ENCODE data around the gene CD46.
"Not testable (repeated sequence)": the region's sequence is repeated elsewhere in the genome, so short reads cannot be mapped to it uniquely, and the experiment has no call there.

The CD46 gene

DNA sequence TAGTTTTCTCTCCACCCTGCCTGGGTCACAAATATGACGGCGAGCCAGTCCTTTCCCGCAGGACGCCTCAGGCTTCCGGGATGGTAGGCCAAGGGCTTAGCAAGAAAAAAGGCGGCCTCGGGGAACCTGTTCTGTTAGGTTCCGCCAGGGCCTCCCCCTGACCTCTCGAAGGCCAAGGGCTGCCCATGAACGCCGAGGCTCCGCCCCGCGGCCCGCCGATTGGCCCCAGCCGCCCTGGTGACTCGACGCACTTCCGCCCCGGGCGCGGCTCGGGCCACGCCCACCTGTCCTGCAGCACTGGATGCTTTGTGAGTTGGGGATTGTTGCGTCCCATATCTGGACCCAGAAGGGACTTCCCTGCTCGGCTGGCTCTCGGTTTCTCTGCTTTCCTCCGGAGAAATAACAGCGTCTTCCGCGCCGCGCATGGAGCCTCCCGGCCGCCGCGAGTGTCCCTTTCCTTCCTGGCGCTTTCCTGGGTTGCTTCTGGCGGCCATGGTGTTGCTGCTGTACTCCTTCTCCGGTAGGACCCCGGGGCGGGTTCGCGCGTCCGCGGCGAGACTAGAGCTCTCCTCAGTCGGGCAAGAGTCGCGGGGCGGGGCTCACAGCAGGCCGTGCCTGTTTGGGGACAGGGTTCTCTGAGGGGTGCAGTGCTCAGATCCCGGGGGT lies at the start of gene CD46:
CD46 (plus strand) TSS at position 265 of the 666 bp plus-strand sequence; CDS start at position 424, 159 bp downstream.
- peak; percentile 88 for DNase-seq

DNA sequence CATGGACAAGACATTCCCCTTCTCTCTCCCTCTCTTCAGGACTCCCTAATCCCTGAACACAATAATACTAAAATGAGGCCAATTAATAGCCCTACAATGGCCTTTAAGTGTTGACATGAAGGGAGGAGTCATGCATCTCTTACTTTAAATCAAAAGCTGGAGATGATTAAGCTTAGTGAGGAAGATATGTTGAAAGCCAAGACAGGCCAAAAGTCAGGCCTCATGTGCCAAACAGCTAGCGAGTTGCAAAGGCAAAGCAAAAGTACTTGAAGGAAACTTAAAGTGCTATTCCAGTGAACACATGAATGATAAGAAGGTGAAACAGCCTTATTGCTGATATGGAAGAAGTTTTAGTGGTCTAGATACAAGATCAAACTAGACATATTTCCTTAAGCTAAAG lies 49.5 kb upstream of the CD46 start:
- DNase-seq, result no peak

DNA sequence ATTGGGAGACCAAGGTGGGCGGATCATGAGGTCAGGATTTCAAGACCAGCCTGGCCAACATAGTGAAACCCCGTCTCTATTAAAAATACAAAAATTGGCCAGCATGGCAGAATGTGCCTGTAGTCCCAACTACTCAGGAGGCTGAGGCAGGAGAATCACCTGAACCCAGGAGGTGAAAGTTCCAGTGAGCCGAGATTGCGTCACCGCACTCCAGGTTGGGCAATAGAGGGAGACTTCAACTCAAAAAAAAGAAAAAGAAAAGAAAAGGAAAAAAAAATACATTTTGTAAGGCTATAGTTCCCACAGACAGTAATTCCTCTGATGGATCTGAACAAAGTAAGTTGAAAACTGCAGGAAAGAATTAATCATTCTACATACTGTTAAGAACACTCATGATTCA lies 48.1 kb upstream of the CD46 start:
- no peak for DNase-seq

DNA sequence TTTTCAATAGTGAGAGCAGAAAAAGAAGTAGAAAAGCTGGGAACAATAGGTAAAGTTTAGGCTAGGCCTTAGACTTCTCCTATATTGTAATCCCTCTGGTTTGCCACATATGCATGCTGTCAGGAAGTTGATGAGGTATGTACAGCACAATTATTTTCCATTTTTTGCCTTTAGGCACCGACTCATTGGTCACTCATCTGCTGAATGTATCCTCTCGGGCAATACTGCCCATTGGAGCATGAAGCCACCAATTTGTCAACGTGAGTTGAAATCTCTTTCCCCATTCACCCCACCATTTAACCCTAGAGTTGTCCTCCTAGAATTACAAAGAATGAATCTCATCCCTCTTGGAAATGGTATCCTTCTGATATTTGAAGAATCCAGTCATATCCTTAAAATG lies 43.9 kb upstream of the CD46 start:
- DNase-seq, result not testable (repeated sequence)

DNA sequence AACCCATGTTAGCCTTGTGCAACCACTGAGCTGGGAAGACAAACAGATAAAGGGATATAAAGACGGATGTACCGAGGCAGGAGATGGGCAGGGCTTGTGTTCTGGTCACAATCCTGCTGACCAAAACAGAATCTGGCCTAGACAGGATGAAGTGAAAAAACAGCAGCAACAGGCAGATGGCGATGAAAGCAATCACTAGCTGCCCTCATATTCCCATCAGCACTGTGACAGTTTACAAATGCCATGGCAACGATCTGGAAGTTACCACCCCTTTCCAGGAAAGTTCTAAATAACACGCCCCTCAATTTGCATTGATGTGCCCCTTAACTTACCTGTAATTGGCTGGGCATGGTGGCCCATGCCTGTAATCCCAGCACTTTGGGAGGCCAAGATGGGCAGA lies 40.6 kb upstream of the CD46 start:
- no peak for DNase-seq

DNA sequence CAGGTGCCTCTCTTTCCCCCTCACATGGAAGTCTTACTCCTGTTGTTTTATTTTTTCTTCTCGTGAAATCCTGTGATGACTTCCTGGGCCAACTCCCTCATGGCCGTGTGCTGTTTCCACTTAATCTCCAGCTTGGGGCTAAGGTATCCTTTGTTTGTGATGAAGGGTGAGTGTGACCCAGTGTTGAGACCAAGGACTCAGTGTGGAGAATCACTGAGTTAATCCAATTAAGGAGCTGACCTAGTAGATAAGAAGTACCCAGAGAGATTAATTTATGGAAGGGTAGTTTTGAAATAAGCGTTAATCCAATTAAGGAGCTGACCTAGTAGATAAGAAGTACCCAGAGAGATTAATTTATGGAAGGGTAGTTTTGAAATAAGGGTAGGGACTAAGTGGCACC lies 39.2 kb upstream of the CD46 start:
- DNase-seq, result not testable (repeated sequence)

DNA sequence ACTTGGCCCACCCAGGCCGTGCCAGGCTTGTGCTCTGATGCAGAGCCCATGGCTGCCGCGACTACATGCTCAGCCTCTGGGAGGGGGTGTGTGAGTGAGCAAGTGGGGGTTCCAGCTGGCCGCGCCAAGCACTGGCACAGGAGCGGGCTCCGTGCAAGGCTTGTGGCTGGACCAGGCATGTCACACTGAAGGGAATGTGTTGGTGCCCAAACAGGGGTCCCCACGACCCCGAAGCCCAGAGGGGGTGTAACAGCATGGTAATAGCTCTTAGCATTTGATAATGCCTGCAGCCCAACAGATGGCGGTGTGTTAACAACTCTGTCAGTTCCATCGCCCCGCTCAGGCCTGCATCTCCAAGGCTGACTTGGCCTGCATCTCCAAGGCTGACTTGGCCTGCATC lies 38.3 kb upstream of the CD46 start:
- no peak for DNase-seq

DNA sequence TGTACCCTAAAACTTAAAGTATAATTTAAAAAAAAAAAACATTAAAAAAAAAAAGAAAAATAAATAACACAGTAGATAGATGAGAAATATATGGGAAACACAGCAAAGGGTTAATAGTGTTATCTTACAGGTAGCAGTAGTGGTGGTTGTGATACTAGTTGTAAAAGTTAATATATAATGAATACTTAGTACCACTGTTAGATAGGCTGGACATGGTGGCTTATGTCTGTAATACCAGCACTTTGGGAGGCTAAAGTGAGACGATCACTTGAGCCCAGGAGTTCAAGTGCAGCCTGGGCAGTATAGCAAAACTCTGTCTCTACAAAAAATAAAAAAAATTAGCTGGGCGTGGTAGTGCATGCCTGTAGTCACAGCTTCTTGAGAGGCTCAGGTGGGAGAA lies 32.6 kb upstream of the CD46 start:
- DNase-seq, result no peak

DNA sequence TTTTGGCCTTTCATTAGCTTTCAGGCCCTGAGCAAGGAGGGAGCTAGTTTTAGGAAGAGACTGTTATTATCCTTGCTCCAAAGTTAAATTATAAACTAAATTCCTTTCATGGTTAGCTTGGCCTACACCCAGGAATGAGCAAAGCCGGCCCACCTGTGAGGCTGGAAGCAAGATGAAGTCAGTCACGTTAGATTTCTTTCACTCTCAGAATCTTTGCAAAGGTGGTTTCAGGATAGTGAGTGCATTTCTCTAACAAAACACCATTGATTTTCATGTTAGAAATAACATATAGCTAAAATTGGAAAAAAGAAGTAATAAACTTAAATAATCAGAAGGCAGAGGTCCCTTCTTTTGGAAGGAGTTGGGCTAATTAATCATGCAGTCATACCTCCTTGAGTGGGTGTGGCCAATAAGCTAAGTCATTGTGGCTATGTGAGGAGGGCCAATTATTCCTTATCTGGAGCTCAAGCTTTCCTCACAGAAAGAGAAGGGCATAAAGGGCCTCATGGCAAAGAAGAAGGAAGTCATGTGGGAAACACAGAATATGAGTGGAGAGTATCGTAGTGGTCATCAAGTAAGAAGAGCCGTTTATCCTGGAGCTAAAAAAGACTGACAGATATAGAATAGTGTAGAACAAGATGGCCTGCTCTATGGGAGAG lies 23.5 kb upstream of the CD46 start:
- DNase-seq, result not testable (repeated sequence)

DNA sequence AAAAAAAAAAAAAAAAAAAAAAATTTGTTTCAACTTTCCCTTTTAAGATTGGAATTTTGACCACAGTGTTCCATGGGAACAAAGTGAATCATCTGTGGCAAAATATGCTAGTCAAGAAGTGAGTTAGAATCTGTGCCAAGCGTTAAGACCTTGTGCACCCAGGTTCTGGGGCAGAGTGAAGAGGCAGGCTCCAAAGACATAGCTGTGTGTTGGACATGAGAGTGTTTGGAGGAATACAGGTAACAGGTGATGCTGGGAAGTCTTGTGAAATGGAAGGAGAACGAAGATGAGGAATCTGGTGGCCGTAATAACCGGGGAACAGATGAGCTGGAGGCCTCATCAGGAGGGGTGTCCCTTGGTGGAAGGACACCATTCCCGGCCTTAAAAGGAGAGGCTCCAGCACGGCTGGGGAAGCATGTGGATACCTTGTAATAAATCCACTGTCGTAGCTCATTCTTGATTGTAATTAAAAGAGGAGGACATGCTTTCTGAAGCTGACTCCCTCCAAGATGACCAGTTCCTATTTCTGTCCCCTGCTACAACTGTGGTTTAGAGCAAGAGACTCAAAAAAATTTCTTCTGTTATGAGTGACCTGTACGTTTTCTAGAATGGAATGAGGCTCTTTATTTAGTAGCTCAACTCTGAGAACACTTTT lies 14.2 kb upstream of the CD46 start:
- DNase-seq, result not testable (repeated sequence)

DNA sequence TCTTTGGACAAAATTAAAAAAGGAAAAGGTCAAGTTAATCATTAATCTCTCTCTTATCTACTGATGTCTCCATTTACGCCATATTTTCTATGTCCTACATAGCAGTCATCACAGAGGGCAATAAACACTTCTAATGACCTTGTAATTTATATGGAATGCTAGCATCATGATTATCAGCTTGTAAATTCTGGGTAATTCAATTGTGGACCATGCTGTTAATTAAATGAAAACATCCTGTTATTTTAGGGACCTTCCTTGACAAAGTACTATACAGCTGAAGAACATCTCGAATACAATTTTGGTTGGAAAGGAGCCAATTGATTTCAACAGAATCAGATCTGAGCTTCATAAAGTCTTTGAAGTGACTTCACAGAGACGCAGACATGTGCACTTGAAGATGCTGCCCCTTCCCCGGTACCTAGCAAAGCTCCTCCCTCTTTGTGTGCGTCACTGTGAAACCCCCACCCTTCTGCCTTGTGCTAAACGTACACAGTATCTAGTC lies 13.6 kb upstream of the CD46 start:
- DNase-seq, result peak; percentile 2

DNA sequence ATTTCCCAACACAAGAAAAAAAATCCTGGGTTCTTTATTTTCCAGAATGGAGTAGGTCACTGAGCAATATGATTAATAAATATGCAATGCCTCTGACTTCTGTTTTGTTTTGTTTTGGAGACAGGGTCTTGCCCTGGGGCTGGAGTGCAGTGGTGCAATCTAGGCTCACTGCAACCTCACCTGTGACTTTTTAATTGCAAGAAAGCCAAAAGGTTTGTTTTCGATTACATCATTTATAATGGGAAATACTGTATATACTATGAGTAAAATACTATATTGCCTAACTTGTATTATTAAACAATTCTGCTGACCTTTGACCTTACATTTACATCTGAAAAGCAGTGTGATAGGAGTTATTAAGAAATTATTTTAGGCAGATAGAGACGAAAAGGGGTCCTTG lies 11.6 kb upstream of the CD46 start:
- DNase-seq, result no peak

DNA sequence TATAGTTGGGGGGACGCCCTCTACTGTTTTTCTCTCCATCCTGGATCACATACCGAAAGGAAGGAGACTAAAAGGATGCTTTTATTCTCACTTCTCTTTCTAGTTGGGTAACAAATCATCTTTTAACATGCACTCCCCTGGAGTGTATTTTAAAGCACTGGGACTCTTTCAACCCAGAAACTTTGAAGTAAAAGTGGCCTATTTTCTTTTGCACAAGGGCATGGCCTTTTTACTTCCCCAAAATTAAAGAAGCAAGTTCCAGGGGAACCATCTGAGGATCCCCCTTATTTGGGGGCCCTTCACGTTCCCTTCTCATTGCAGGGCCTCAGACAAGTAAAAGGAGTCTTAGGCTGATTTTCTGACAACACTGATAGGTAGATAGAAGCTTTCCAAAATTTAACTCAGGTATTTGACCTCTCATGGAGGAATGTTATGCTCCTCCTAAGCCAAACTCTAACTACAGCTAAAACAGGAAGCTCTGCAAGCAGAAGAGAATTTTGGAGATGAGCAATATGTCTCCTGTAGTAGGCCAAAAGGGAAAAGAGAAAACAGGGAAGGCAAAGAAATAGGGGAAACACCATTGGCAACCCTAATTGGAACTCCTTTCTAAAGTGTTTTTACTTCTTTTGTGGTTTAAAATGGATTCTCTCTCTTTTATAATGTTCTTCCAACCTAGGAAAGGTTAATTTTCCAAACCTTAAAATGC lies 8.9 kb upstream of the CD46 start:
- no peak for DNase-seq

DNA sequence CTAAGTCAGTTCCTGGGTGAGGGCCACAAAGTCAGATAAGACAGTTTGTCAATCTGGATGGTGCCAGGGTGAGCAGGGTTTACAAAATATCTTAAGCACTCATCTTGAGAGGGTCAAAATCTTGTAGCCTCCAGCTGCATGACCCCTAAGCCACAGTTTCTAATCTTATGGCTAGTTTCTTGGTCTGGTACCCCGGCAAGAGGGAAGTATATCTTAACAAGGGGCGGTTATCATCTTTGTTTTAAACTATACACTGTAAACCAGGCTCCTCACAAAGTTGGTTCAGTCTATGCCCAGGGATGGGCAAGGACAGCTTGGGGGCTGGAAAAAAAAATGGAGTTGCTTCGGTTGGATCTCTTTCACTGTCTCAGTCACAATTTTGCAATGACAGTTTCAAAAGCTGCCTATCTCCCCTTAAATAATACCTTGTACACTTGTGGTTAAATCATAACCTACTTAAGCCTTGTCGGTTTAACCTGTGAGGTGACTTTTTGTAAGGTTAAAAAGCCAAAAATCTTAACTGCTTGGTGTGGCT lies 7.8 kb upstream of the CD46 start:
- DNase-seq, result no peak

DNA sequence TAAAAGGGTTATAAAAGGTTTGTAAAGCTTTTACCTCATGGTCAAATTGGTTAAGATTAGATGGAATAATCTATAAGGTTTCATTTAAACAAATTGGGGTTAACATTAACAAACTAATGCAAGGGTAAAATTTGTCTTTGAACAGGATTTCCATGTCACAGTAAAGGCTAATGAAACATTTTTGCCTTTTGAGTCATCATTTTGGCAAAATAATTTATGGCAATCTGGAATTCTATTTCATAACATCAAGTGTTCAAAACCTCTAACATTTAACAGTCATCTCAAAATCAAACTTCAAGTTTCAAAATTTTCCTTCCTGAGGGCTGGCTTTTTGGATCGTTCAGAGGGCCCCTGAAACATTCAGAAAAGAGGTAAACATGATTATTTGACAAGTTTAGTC lies 6.6 kb upstream of the CD46 start:
- DNase-seq, result peak; percentile 43

DNA sequence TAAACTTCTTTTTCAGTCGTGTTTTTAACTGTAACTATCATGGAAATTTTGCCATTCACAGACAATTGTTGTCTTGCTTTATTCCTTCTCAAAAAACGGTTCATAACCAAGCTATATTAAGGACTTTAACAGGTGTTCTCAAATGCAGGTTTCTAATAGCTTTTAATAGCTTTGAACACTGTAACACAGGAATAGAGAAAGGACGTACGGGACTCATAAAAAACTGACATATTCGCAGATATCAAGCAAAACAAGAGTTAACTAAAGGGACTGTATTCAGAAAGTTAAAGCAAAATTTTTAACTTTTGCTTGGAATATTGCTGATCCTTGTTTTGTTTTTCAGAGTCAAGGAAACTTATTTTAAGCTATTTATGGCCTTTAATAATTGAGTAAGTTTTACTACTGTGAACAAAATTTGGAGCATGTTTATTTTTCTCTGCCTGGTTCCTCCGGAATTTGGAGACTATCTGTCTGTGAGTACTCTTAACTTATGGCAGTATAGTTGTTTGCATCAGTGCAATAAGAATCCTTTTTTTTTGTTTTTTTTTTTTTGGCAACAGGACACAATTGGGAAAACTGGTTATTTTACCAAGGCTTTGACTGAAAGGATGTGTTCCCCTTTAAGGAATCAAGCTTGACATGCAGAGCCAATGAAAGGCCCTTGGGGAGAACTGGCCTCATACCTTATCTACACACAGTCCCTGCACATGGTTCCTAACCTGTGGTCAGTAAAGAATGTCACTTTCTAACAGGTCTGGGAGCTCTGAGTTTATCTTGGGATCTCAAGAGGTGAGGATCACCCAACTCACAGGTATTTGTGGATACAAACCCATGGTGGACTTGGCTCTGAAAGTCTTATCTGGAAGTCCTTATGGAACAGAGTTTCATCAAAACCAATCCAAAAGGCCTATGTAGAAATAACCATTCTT lies 5.8 kb upstream of the CD46 start:
- no peak for DNase-seq

DNA sequence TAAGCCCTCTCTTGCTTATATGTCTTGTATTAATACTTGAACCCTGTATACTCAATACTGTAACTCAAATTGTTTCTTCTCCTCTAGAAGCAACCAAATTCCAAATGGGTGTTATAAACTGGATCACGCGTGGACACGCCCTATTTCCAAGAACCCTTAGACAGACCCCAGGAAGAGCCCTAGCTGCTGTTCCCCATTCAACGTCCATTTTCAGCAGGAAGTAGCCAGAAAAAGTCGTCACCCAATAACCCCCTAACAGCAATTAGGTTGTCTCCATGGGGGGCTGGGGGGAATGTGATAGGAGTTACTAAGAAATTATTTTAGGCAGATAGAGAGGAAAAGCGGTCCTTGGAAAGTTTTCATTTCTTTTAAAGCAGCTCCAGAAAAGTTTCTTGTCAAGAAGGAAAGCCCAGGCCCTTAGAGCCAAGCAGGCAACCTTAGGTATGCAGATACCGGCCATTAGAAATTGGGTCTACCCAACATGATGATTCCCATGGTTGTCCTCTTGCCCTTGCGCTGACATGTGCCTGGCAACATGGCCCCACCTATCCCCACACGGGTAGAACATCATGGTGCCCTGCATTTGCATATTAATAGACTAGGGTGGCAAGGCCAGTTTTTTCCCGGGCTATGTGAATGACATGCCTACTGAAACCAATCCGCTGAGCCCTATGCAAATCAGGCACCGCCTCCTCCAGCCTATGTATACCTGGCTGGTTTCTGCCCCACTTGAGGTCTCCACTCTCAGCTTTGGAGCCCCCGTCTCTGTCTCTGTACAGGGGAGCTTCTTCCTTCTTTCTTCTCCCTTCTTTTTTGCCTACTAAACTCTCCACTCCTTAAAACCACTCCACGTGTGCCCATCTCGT lies 4.0 kb upstream of the CD46 start:
- no peak for DNase-seq

DNA sequence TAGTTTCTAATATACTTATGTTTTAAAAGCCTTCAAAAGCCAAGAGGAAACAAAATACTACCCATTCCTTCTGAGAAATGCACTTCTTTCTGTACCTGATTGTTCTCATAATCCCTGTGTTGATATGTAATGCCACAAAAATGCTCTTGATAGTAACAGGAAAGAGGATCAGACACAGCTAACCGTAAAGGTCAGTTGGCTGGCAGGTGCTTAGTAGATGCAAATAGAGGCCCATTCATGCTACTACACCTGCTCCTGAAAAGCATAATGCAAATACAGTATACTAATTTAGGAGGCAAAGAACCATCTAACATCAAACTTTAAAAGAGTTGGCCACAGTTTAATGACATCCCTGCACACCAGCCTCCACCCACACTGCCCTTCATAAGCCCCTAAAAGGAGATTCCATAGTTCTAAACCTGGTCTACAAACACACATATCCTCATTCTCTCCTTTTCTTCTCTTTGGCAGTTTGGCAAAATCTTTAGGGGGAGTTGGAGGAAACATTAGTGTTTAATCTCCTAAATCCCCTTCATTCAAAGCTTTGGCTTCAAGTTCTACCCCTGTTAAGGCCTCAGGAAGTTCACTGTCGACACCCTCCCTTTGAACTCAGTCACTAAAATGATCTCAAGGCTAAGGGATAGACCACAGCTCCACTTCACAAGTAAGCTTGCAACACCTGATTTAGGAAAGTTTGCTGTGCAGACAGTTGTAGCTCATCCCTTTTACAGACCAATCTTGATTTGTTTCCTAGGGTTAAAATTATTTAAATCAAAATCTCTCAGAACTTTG lies 2.9 kb upstream of the CD46 start:
- no peak for DNase-seq

DNA sequence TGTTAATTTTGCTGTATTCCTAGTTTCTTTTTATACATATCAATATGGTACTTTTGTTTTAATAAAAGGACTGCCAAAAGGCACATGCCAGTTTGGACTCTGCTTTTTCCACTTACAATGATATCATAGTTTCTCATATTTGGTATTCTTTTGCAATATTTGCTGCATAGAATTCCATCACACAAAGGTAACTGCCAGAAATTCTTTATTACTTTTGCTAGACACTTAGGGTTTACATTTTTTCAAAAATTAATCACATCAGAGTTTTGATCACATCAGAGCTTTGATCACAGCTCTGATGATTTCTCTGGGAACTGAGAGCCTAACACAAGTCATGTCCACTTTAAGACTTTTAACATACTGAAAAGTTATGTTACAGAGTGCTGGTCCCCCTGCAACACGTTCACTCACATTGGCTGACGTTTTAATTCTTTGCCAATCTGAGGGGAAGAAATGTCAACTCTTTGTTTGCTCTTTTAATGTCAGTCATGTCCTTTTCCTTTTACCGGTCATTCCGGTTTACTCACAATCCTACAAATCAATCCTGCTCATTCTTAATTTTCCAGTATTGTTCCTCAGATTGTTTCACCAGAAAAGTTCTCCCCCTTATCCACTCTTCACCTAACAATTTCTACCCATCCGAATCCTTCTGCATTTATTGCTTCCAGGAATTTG lies 1.1 kb upstream of the CD46 start:
- DNase-seq, result no peak

DNA sequence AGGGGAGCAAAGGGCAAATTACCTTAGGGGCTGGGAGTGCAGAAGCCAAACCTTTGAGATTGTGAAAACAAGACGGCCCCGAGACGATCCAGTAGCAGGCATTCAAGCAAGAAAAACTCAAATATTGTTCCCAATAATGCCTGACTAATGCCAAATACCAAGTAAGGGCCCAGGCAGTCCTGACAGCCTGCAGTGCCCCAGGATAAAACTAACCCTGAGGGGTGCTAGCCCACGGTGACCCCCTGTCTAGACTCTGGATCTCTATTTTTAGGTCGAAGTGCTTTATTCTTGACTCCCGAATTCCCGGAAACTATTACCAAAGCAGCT lies 428 bp upstream of the CD46 start:
- not testable (repeated sequence) for DNase-seq

All from fibroblast of skin of right quadriceps (primary cell).